Fibroblast of pulmonary artery (primary cell): ENCODE measurements around the gene FBXO10.

Experiments used
- DNase-seq: peaks from one replicate; pipeline ENCODE4 v3.0.0-alpha.2; 2010; ENCODE audit warnings: low read depth
- H3K4me3 ChIP-seq: replicated peaks from 2 replicates; pipeline ENCODE4 v1.5.1; 2011; ENCODE audit warnings: low read depth, mild to moderate bottlenecking, control low read depth, low read length, moderate library complexity
- CTCF ChIP-seq: IDR thresholded peaks from 2 replicates; pipeline ENCODE4 v1.5.1; 2011; ENCODE audit warnings: mild to moderate bottlenecking, control low read depth, low read length, inconsistent platforms; ENCODE audit errors: missing control alignments

The FBXO10 gene

DNA sequence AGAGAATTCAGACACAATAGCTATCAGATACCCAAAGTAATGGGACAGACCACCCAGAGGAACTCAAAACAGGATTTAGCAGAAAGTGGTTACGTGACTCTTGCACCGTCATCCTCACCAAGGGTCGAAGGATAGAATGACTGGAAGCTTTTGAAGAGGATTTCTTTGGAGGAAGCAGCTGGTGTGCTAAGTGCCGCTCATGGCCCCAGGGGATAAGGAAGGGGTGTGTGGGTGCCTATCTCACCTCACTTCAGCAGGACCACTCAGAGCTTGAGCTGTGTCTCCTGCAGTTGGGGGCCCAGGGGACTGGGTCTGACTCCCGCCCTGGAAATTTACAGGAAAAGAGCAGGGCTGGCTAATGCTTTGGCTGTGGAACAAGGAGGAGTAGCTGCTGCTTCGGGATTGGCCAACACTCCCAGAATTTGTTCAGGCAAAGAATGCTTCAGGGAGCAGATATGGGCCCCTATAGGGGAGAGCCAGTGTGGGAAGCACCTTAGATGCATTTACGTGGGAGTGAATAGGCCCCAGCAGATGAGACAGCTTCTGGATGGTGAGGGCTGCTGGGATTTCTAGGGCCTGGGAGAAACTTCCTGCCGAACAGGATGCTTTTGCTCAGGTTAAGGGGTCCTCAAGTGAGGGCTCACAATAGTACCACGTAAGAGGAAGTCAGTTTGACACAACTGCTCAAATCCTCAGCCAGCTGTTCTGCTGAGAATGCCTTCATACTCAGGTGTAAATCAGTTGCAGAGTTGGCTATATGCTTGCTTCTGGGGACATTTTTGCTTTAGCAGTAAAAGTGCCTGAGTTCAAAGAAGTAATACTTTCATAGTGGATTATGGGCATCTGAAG, 45.3 kb upstream of the FBXO10 start:
- TF ChIP-seq CTCF, result no peak
- peak; percentile 11 for DNase-seq
- H3K4me3 ChIP-seq, result no peak overlapping the region

GRCh38 chr9:37620396-37620795, 44.2 kb upstream of the FBXO10 start:
- no peak for DNase-seq
- no peak for TF ChIP-seq CTCF
- no peak overlapping the region for H3K4me3 ChIP-seq

- H3K4me3 ChIP-seq, result no peak overlapping the region
- no peak for TF ChIP-seq CTCF
- no peak for DNase-seq
Observed at GRCh38 chr9:37619806-37620205, 43.6 kb upstream of the FBXO10 start.

DNA sequence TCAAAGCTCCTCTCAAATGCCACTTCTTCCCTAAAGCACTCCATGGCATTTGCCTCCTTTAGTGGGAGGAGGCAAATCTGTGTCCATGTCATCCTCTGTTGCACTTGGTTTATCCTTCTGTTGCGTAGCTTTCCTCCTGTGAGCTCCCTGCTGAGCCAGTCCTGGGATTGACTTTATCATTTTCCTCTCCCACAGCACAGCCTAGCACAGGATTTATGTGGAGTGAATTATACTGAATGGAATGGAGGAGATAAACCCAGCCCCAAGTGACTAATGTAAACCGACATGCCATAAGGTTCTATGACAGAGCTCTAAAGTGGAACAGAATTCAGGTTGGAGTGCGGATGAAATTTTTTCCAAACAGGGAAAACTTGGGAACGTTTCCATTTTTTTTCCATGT, 42.6 kb upstream of the FBXO10 start:
- peak; percentile 23 for DNase-seq
- H3K4me3 ChIP-seq, result no peak overlapping the region
- TF ChIP-seq CTCF, result no peak

GRCh38 chr9:37617832-37618231, 41.7 kb upstream of the FBXO10 start:
- H3K4me3 ChIP-seq, result no peak overlapping the region
- DNase-seq, result peak; percentile 10
- no peak for TF ChIP-seq CTCF

DNA sequence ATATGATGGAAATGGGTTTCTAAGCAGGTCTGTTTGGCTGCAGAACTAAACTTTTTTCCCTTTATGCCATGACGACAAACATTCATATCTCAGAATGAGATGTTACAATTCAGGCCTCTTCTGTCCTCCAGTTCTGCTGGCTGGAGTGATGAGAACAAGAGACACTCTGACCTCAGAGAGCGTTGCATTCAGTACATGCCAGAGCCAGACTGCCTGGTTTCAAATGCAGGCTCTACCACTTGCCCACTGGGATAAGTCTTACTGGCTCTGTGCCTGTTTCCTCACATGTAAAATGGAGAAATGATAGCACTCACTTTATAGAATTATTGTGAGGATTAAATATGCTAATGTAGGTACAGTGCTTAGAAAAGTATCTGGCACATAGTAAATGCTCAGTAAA, 41.0 kb upstream of the FBXO10 start:
- DNase-seq, result no peak
- no peak overlapping the region for H3K4me3 ChIP-seq
- TF ChIP-seq CTCF, result no peak

DNA sequence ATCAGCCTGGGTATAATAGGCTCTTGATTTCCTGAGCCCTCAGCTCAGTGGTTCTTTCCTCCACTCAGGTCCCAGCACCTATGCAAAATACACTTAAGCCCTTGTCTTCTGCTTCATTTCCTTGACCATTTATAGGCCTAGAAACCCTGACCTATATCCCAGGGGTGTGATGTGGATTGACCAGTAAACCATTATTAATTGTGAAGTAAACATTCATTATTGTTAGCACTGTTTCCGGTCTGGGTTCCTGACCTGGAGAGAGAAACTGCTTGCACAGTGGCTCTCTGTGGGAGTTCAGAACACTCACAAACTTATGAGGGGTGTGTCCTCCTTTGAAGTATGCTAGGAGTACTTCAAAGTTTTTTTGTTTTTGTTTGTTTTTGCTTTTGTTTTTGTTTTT, 35.8 kb upstream of the FBXO10 start:
- DNase-seq, result no peak
- no peak overlapping the region for H3K4me3 ChIP-seq
- TF ChIP-seq CTCF, result no peak
